Kidney tubule cell (primary cell): Measurements from ENCODE around the gene SF3B1.
"Not testable (repeated sequence)": the region's sequence is repeated elsewhere in the genome, so short reads cannot be mapped to it uniquely, and the experiment has no call there.

ENCODE experiments used
- DNase-seq: peaks from one replicate; pipeline ENCODE4 v3.0.0-alpha.2; 2018; ENCODE audit warnings: low spot score

Gene SF3B1

DNA sequence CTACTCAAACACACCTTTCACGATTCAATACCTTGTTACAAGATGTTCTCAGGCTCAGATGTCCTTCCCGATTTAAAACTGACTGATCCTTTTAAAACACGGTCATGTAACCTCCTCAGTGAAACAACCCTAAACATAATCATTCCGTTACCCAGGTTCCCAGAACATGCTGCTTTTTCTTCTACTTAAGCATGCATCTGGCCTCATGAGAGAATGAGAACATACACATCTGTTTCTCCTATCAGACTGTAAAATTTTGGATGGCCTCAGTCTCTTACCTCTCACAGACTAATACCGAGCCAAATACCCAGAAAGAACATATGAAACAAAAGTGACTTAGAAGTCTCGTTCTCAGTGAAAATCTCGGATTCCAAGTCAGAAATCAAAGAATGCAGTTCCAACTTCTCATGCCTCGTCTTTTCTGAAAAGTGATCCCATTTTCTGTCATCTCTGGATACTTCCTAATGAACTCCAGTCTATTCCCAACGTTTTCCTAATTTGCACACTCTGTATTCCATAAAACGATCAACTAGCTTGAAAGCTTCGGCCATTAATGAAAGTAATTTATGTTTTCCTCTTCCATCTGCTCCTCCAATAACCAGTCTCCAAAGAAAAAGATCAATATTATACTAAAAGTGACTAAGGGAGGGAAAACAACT lies 919 bp downstream of the SF3B1 start:
- DNase-seq, result peak; percentile 12

DNA sequence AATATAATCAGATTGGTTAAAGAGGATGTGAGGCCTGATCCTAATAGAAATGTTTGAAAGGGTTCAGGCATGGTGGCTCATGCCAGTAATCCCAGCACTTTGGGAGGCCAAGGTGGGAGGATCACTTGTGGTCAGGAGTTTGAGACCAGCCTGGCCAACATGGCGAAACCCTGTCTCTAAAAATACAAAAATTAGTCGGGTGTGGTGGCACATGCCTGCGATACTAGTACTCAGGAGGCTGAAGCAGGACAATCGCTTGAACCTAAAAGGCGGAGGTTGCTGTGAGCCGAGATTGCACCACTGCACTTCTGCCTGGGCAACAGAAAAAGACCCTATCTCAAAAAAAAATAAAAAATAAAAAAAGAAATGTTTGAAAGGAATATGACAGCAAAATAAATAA lies 2.3 kb downstream of the SF3B1 start:
- DNase-seq, result not testable (repeated sequence)

DNA sequence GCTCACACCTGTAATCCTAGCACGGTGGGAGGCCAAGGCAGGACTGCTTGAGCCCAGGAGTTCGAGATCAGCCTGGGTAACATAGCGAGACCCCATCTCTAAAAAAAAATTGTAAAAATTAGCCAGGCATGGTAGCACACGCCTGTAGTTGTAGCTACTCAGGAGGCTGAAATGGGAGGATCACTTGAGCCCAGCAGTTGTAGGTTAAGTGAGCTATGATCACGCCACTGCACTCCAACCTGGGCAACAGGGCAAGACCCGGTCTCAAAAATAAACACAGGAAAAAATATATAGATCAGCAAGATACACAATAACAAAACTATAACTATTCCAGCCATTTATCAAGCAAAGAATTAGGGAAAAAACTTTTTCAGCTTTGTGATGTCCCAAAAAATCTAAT lies 3.0 kb downstream of the SF3B1 start:
- DNase-seq, result no peak

DNA sequence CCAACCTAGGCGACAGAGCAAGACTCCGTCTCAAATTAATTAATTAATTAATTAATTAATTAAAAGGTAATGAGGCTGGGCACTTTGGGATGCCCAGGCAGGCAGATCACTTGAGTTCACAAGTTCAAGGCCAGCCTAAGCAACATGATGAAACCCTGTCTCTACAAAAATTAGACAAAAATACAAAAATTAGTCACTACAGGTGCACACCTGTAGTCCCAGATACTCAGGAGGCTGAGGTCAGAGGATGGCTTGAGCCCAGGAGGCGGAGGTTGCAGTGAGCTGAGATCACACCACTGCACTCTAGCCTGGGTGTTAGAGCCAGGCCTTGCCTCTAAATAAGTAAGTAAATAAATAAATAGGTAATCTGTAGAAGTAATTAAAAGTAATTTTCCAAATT lies 6.8 kb downstream of the SF3B1 start:
- DNase-seq, result no peak

DNA sequence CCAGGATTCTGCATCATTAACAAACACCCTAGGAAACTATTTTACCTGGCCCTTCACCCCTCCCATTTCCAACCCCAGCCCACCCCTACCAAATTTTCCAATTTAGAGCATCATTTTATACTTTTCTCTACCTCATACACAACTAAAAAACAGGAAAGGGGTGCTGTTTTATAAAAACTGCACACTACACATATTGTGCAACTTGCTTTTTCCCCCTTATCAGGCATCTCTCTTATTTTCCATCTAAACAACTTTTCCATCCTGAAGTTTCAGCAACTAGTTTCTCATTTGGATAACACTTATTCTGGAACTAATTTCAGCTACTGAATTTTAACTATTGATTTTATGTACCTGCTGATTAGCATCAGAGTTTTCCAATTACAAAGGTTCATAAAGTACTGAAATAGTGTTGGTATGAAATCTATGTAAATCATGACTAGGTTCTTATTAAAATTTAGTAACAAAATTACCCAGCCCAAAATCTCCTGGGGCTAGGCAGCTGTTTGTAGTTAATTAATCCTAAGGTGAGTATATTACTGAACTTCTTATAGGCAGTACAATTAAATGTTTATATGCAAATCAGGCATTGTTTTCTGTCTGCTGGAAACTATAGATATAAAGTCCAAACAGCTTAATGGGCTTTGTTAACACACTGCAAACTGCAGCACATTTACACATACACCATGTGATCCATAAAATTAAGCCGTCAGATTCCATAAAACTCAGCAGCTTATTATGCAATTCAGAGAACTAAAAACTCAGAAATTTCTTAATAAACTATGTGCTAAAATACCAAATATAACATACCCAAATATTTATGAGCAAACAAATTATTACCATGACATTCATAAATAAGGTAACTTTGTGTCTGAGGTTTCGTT lies 7.9 kb downstream of the SF3B1 start:
- no peak for DNase-seq

DNA sequence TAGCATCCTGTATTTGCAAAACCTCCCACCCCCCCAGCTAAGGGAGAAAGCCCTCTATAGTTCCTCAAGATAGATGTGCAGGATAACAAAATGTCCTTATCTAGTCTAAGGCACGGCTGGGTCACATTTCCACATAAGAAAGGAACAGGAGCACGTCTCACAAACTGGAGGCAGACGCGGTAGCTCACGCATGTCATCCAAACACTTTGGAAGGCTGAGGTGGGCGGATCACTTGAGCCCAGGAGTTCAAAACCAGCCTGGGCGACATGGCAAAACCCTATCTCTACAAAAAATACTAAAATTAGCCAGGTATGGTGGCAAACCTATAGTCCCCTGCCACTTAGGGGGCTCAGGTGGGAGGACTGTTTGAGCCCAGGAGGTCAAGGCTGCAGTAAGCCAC lies 9.3 kb downstream of the SF3B1 start:
- DNase-seq, result no peak

DNA sequence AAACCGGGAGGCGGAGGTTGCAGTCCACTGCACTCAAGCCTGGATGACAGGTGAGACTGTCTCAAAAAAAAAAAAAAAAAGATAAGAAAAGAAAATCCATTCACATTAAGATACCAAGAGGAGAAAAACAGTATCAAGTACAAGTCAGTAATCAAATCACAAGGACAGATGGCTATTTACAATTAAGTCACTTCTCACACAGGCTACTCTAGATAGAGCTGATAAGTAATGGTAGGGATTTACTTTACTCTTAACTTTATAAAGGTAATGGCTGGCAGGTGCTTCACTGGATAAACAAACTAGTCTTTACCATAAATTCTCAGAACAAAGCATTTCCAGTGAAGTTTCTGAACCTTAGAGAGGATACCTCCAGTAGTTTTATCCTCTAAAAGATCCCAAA lies 11.5 kb downstream of the SF3B1 start:
- DNase-seq, result no peak

DNA sequence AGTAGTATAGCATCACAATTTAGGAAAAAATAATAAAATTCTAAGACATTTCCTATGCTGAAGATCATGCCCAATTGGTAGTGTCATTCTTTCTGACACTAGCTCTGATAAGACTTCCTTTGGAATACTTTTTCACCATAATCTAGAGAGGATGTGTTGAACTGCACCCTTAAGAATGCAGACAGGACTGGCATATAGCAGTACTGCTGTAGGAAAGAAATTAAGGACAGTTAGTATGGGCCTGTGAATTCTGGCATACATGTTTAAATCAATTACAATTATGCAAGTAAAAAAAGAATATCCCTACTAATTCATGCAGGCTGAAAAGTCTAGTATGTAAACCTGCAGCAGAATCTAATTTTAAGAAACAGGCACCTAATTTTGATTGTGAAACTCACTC lies 15.4 kb downstream of the SF3B1 start:
- no peak for DNase-seq

DNA sequence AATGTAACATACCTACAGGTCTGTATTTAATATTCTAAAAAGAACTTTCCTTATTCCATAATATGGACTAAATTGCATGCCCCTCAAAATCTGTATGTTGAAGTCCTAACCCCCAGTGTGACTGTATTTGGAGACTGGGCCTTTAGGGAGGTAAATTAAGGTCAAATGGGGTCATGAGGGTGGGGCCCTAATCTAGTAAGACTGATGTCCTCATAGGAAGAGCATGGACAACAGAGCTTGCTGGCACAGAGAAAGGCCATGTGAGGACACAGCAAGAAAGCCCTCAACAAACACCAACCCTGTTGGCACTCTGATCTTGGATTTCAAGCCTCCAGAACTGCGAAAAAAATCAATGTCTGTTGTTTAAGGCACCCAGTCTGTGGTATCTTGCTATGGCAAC lies 18.6 kb downstream of the SF3B1 start:
- DNase-seq, result no peak

DNA sequence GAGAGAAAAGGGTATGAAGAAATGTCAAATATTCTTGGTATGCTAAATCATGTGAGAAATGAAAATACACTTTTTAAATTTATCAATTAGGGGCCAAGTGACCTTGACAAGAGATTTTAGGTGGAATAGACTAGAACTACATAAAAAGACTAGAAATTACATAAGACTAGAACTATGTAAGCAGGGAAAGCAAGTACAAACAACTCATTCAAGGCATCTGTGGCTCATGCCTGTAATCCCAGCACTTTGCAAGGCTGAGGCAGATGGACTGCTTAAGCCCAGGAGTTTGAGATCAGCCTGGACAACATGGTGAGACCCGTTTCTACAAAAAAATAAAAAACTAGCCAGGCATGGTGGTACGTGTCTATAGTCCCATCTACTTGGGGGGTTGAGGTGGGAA lies 20.3 kb downstream of the SF3B1 start:
- DNase-seq, result no peak

DNA sequence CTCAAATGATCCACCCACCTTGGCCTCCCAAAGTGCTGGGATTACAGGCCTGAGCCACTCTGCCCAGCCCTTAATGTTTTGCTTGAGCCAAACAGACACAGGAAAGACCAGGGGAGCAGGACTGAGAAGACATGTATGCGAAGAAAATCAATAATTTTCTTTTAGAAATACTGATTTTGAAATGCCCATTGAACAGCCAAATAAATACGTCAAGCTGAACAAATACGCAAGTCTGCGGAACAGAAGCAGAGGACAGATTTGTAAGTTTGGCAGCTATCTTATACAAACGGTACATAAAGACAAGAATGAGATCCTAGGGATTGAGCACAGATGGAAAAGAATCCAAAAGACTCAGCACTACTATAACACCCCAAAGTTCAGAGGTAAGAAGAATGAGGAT lies 20.8 kb downstream of the SF3B1 start:
- no peak for DNase-seq

DNA sequence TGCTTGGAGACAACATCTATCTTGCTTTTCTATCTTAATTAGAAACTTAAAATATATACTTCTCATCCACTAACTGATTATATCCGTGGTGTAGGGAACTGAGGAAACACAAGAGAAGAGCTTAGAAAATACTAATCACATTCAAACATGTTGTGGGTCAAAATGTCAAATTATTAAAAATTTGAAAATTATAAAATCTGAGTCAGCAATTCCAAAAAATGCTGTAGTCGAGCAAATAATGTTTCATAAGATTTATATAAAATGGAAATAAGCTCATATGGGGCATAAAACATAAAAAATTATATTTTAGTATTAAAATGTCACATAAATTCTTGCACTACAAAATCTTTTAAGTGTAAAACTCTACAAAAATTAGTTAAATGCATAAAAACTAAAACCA lies 29.2 kb downstream of the SF3B1 start:
- DNase-seq, result no peak

DNA sequence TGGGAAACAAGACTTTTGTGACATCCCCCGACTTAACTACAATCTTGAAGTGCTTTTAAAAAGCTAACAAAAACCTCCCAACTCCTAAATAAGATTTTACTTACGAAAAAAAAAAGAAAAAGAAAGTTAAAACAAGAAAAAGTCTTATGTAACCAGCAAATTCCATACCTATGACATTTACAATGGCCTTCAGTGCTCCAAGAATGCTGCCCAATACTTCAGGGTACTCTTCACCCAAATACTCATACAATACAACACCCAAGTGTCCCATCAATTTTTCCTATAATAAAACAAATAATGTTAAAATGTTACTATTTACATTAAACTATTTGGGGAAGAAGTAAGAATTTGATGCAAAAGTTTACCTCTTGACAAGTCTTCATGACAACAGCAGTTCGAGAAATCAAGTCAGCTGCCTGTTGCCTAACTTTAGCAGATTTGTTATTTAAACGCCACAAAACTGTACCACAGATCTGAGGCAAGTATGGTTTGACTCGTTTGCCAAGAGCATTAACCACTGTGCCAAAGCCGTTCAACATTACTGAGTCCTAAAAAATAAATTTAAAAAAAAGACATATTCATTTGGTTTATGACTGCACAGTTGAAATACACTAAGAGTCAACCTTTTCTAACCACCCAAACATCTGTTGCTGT lies 34.8 kb downstream of the SF3B1 start:
- DNase-seq, result no peak

DNA sequence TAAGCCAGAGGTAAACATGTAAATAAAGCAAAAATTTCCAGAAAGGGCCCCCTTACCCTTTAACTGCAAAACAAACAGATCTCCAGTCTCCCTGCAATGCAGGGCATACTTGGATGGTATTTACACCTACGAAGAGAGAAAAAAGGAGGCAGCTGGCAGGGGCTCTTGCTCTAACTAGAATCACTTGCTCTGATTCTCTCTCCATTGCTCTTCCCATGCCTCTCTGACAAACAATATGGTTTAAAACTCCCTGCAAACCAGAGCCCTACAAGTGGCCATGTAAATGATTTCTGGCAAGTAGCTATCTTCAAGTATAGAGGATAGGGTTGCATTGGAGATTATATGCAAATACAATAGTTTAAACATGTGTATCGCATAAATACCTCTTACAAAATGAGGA lies 35.9 kb downstream of the SF3B1 start:
- DNase-seq, result no peak

DNA sequence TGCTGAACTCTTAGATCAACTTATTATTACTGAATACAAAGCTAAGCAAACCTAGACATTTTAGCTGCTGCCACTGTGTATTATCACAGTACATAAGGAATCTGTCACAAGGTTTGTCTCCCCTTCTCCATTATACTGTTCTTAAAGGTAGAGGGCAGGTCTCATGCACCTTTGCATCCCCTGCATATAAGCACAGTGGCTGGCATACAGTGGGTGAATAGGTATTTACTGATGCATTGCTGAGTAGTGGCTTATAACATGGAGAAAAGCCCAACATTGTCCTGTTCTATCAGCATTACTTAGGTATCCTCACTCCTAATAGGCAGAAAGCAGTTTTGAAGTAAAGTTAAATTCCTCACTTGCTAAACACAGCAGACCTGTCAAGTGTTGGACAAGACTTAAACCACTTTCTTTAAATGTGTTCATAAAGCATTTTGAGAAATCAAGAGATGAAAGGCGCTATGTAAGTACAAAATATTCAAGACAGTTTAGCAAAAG lies 43.6 kb downstream of the SF3B1 start:
- no peak for DNase-seq

DNA sequence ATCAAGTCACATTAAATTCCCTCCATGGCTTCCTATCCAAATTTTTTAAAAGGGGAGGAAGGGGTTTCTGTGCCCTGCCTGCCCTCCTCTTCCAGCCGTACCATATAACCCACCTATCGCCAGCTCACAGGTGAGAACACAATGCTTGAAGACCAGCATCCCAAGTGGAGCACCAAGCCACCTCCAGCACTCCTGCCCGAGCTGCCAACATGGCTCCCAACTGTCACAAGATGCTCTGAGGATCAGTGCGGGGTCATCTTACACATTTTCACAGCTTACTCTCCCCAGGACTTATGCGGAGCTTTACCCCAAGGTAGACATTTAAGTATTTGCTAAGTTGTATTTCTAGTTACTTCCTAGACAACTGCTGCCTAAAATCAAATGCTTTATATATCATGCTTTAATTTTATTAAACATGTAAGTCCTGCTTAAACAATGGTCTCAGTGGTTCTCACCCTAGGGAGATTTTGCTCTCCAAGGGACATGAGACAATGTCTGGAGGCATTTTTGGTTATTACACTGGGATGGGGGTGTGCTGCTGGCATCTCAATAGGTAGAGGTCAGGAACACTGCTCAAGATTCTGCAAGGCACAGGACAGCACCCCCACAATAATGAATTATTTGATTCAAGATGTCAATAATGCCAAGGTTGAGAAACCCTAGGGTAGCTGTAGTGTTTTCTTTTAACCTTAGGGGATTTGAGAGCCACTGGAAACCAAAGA lies 45.8 kb downstream of the SF3B1 start:
- no peak for DNase-seq

DNA sequence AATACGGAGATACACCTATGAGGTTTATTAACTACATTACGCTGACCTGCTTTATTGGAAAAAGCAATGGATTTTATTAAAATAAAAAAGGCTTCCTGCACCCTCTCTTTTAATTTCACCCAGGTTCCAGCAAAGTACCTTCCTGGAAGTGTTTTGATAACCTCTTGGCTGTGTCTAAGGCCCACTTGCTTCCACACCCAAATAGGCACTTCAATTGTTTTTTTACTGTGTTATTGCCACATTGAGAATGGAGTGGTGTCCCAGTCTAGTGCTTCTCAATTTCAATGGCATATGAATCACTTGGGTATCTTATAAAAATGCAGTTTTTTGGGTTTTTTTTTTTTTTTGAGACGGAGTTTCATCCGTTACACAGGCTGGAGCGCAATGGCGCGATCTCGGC lies 47.6 kb downstream of the SF3B1 start:
- DNase-seq, result no peak

DNA sequence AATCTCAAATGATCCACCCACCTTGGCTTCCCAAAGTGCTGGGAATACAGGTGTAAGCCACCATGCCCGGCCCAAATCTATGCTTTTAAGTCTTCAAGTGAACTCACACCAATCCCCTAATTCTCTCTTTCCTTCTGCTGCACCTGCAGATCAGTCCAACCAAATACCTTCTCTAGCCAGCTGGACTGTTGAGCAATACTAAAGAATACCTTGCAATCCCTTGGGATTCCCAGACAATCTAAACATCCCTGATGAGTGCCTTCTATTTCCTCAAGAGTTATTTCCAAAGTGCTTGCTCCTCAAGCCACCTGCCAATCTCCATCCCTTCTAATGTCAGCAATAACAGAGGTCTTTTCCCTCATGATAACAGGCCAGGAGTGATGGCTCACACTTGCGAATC lies 48.6 kb downstream of the SF3B1 start:
- DNase-seq, result no peak

DNA sequence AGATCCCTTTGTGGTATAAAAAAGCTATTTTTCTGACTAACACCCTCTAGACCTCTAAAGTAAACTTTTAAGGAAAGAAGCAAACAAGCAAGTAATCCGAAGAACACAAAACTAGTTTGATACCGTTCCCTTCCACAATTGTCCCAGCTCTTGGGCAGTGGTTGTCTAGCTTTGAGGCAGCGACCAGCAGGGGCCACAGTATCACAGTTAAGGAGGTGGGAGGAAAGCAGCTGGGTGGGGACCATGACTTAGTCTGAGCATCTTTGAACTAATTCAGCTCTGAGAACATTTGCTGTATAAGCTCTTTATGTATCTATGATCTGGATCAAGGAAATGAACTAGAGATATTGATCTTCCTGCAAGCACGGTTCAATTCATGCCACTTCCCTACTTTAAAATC lies 51.0 kb downstream of the SF3B1 start:
- no peak for DNase-seq

DNA sequence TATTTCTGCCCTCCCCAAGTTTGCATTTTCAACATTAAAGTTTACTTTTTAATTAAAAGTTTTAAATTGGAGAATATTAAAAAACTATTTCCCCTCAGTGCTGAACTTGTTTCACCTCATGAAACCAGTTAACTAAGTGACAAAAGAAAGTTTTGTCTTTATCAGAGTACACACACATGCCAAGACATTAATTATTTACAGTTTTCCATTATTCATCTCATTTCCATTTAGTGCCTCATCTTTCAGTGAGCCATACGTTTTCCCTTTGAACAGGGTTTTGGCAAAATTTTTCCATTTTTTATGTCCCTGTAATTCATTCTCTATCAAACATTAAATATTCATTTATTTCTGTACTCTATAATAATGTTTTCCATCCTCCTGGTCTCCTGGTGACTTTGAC lies 53.2 kb downstream of the SF3B1 start:
- peak; percentile 55 for DNase-seq

DNA sequence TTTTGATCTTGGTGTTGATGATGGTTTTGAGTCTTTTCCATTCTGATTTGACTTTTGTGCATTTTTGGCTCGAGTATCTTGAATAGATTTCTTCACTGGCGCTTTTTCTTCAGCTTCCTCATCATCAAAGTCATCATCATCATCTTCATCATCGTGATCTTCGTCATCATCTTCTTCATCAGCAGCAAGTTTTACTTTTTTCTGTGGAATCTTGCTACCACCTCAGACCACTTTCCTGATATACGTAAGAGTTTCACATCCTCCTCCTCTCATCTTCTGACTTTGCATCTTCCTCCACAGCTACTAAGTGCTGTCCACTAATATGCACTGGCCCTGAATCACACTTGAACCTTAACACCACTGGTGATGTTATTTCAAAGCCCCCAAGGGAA lies 54.9 kb downstream of the SF3B1 start:
- DNase-seq, result not testable (repeated sequence)

DNA sequence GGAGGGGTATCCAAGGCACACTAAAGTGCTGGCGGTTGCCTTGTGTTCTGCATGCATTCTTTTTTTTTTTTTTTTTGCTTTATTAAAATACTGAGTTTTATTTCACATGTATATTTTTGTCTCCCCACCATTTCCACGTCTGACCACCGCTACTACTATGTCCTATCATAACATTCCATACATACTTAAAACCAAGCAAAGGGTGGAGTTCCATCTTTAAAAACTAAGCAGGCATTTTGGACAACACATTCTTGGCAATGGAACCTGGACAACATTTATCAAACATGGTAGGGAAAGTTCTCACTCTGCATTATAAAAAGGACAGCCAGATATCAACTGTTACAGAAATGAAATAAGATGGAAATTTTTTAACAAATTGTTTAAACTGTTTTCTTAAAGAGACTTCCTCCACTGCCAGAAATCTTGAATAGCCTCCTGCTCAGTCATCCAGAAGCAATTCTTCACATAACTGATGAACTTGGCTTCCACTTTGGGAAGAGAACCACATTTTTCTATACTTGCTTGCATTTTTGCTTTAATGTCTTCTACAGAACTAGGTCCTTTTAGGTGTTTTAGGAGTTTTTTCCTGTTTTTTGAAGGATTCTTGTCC lies 55.4 kb downstream of the SF3B1 start:
- not testable (repeated sequence) for DNase-seq
